AG09309 (cell line): ENCODE measurements around the gene SFT2D2.

Experiments
- DNase-seq: peaks from one replicate; pipeline ENCODE4 v3.0.0-alpha.2; 2010; ENCODE audit warnings: low read depth
- H3K4me3 ChIP-seq: 2 replicates; pipeline ENCODE4 v1.5.1; 2011; ENCODE audit warnings: mild to moderate bottlenecking, low read depth, low read length, moderate library complexity; ENCODE audit not compliant: control insufficient read depth
- TF ChIP-seq, protein P1 (sequence below): IDR thresholded peaks from 2 replicates; pipeline ENCODE4 v1.5.1; 2011; ENCODE audit warnings: mild to moderate bottlenecking, low read depth, low read length, inconsistent platforms; ENCODE audit not compliant: insufficient read depth, control insufficient read depth; ENCODE audit errors: missing control alignments

Gene SFT2D2

DNA sequence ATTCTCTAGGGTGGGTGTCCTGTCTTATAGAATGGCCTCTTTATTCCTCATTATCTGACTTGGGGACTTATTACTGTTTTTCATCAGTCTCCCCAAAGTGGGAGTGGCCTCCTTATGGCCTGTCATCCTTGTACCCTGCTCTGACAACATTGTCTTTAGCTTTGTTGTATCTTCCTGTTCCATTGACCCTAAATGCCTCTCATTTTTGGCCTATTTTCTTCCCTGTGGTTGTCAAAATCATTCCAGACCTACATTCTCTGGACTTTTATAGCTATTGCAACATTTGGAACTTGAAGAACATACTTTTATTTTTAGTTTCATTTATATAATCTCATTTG, 9.7 kb downstream of the SFT2D2 start:
- no peak overlapping the region for H3K4me3 ChIP-seq
- TF ChIP-seq, protein P1, sequence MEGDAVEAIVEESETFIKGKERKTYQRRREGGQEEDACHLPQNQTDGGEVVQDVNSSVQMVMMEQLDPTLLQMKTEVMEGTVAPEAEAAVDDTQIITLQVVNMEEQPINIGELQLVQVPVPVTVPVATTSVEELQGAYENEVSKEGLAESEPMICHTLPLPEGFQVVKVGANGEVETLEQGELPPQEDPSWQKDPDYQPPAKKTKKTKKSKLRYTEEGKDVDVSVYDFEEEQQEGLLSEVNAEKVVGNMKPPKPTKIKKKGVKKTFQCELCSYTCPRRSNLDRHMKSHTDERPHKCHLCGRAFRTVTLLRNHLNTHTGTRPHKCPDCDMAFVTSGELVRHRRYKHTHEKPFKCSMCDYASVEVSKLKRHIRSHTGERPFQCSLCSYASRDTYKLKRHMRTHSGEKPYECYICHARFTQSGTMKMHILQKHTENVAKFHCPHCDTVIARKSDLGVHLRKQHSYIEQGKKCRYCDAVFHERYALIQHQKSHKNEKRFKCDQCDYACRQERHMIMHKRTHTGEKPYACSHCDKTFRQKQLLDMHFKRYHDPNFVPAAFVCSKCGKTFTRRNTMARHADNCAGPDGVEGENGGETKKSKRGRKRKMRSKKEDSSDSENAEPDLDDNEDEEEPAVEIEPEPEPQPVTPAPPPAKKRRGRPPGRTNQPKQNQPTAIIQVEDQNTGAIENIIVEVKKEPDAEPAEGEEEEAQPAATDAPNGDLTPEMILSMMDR: no peak
- no peak for DNase-seq

DNA sequence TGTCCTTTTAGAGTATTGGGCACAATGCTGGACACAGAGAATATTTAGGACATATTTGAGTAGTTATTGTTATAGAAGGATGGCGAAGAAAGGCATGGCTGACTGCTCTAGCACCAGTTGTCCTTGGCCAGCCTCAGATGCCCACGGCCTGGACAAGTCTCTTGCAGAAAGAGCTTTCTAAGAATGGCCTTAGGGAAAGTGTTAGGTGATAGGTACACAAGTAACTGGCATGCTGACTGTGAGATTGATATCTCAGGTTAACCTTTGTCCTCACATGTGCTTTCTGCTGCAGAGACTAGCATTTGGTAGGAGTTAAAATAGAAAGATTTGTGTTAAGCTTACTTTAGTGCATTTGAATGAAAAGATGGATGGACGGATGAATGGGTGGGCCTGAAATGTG, 10.1 kb downstream of the SFT2D2 start:
- DNase-seq: no peak
- H3K4me3 ChIP-seq: no peak overlapping the region
- TF ChIP-seq, protein P1: no peak

DNA sequence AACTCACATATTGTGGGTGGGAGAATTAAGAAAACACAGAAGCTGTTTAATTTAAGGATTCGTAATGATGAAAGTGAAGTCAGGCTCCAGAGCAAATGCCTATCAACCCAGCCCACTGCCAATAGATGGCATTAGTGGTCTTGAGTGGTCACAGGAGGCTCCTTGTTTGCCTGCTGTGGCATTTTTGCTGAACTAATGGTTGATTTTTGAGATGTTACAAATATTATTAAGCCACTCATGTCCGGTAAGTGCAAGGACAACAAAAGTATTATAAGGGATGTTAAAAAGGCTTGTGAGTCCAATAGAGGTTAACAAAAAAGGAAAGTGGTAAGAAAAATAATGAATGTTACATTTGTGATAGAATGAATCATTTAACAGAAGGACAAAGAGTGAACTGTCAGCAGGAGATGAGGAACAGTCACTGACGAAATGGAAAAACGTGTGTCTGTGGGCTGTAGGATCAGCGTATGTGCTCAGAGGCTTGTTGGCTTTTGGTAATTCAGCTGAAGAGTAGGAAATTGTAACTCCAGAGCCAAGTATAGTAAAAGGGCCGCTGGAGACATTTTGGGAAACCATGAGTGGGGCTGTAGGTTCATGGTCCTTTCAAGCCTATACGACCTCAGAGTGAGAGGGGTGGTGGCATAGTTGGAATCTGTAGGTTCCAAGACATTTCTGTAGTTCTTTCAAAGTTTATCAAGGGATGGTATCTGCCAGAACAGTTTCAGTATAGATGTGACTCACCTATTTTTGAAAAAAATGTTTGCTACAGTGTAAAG, 11.2 kb downstream of the SFT2D2 start:
- TF ChIP-seq, protein P1: no peak
- H3K4me3 ChIP-seq: no peak overlapping the region
- DNase-seq: no peak

DNA sequence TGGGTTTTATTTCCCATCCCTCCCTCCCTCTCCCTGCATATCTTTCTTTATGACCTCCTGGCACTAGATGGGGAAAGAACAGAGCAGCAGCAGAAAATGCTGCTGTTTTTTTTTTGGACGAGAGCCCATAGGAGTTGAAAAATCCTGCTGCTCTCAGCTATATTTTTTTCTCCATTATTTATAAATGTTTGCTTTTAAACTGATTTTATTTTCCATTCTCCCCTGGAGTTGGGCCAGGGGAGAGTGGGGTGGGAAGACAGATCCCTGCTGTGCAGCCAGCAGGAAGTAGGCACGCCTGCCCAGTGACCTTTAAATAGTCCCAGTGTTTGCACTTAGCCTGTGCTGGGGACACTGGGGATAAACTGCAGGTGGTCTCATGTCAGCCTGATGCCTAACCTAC, 17.4 kb downstream of the SFT2D2 start:
- no peak for DNase-seq
- H3K4me3 ChIP-seq: no peak overlapping the region
- TF ChIP-seq, protein P1: no peak

DNA sequence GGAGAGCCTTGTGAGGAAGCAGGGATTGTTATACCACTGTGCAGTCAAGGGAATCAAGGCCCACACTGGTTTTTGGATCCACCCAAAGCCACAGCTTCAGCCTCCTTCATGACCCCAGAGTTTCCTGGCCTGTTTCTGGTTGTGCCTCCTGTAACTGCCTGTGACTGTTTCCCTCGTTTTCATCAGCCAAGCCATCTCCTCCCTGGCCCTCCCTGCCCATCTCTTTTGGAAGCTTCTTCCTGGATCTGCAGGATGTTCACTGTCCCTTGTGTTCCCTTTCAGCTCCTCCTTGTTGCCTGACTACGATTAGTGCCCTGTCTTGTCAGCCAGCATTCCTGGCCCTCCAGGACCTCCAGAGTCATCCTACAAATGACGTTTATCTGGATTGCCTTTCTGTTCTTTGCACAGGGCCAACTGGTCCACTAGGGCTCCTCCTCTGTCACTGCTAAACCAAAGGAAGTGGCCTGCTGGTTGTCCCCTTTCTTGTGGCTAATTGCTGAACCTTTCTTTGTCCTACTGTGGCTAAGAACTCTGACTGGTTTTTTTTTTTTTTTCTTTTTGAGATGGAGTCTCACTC, 17.9 kb downstream of the SFT2D2 start:
- no peak for DNase-seq
- TF ChIP-seq, protein P1: no peak
- no peak overlapping the region for H3K4me3 ChIP-seq

DNA sequence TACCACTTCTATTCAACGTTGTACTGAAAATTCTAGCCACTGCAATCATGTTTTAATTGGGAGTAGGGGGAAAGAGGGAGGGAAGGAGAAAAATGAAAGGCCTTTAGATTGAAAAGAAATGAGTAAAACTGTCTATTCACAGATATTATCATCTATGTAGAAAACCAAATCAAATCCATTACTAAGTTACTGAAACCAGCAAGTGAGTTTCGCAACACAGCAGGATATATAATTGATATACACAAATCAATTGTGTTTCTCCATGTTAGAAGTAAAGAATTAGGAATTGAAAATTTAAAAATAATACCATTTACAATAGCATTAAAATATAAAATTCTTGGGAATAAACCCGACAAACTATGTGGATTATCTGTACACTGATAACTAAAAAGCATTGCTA, 19.2 kb downstream of the SFT2D2 start:
- no peak overlapping the region for H3K4me3 ChIP-seq
- TF ChIP-seq, protein P1: no peak
- no peak for DNase-seq
